HK-2 (cell line): ENCODE results near the gene ATP9A.
"Not testable (repeated sequence)": the region's sequence is repeated elsewhere in the genome, so short reads cannot be mapped to it uniquely, and the experiment has no call there.

Source experiments
- DNase-seq: peaks from one replicate; pipeline ENCODE4 v3.0.0-alpha.2; 2018; ENCODE audit not compliant: unreplicated experiment

ATP9A gene

DNA sequence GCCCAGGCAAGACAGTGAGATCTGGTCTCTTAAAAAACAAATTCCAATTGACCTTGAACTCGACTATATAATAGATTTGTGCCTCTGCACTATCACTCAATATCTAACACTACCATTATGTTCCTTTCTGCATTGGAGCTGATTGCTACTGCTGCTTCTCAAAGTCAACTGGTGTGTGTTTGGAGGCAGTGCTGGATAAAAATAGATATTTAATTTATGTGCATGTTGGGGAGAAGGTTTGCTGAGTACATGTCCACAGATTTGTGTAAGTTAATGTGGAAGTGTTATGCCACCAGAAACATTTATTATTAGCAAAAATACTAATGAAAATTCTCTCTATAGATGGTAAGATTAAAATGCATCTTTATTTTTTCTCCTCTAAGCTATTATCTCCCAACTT, 39.5 kb downstream of the ATP9A start:
- no peak for DNase-seq

- DNase-seq, result no peak
Measured at GRCh38 chr20:51727872-51728271, 40.3 kb downstream of the ATP9A start.

DNA sequence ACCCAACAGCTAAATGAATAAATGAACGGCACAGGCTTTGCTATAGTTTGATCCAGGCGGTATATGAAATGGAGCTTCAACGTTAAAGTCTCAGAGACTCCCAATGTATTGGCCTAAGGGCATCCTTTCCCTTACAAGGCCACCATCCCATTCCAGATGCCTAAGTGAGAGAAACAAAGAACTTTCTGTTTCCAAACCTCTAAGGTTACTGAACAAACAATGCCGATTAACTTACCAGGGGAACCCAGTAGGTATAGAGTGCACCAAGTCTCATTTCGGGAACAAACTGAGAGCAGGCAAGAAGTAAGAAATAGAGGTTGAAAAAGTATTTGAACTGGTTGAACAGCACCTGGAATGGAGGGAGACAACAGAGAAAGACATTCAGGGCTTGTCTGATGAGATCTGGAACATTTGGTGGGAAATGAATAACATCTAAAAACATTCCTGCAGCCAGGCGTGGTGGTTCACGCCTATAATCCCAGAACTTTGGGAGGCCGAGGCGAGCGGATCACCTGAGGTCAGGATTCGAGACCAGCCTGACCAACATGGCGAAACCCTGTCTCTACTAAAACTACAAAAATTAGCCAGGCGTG, 42.5 kb downstream of the ATP9A start:
- no peak for DNase-seq

GRCh38 chr20:51723026-51723425, 45.2 kb downstream of the ATP9A start:
- not testable (repeated sequence) for DNase-seq

GRCh38 chr20:51722246-51722645, 45.9 kb downstream of the ATP9A start:
- not testable (repeated sequence) for DNase-seq

DNA sequence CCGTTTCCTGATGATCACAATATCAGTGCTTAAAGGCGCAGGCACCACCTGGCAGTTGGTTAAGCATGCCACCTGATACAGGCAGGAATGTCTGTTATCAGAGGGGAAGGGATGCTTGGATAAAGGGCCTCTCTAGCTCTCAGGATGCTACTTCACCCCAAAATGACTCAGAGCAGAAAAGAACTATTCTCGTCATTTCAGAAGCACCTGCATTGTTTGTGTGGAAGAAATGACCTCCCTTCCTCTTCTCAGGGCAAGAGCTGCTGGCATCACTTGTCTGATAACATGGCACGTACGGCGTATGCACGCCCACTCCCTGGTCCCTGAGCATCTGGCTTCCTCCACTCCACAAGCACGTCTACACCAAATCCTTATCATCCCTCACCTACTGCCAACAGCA, 47.3 kb downstream of the ATP9A start:
- no peak for DNase-seq

GRCh38 chr20:51720384-51720783, 47.8 kb downstream of the ATP9A start:
- no peak for DNase-seq

DNA sequence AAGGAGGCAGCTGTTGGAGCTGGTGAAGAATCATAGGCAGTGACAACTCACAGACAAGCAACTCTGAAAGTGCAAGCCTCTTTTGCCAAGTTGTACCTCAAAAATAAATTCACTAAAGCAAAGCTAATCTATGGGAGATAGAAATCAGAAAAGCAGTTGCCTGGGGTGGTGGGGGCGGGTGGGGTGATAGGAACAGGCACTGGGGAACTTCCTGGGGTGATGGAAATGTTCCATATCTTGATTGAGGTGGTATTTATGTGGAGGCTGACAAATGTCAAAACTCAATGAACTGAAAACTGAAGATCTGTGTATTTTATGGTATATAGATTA, 52.4 kb downstream of the ATP9A start:
- no peak for DNase-seq

DNA sequence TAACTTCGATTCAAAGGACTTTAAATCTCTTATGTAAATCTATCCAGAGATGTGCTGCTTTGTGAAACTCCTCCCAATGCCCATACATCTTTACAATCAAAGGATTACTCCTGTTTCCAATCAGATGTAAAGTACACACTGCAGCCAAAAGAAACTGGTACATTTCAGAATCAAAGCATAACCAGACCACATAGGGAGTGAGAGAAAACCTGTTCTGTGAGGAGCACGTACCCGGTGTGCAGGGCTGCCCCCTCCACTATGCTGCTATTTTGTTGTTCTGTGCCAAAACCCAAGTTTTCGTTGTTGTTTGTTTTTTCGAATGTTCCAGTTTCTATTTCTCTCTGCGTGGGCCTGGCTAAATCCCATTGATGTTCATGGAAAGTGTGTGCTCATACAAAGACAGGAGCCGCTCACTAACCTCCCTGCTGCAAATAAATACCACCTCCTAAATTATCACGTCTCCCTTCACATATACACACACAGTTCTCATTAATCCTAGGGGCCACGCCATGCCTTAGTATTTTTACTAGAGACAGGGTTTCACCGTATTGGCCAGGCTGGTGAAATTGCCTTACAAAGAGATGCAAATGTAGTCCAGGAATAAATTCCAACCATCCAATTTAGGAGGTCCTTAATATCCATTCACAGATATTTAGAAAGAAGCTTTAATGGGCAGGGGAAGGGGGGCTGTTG, 52.9 kb downstream of the ATP9A start:
- DNase-seq, result no peak

GRCh38 chr20:51713213-51713598, 55.0 kb downstream of the ATP9A start:
- DNase-seq, result no peak

DNA sequence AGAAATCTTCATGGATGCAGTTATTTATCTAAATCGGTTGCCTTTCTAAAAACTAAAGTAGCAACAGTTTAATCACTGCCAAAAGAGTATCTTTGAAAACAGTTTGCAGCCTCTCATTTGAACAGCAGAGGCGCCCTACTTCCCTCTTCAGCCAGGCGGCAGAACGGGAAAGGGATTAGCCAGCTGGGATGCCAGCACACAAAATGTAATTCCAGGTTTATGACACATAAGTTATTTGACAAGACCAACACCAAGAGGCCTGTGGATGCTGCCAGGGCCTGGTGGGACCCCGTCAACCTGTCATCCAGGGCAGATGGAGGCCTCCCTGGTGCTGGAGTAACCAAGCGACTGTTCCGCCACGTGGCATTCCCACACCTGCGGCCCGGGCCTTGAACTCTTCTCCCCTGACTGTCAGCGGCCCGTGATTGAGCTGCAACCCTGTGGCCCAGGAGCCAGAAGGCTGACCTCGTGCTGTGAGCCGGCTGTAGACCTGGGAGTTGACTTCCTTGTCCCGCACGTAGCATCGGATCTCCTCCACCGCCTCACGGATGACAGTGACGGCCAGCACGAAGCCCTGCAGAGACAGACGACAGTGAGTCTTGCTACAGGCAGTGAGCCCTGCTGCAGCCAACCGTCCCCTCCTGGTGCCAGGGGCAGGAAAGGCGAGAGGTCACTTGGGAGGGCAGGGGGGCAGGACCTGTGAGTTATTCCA, 55.5 kb downstream of the ATP9A start:
- DNase-seq, result peak; percentile 9

- DNase-seq, result no peak
Measured at GRCh38 chr20:51711426-51711825, 56.8 kb downstream of the ATP9A start.

- DNase-seq, result no peak
Measured at GRCh38 chr20:51710361-51710894, 57.8 kb downstream of the ATP9A start.

GRCh38 chr20:51705400-51705799, 62.8 kb downstream of the ATP9A start:
- no peak for DNase-seq

- no peak for DNase-seq
Measured at GRCh38 chr20:51703400-51704287, 64.5 kb downstream of the ATP9A start.

DNA sequence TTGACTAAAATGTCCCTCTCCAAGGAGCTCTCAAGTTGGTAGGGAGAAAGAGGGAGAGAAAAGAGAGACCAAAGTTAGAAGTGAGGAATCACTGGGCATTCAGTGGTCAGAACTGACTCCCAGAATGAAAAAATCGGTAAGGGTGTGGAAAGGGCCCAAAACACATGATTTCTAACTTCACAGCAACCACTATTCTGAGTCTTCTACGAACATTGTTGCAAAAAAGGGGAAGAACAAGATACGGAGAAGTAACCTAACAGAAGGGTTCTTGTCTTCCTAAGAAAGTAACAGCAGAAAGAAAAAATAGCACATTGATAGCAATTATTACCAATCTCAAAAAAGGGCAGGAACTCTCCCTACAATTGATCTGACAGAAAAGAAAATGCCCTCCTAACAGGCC, 65.6 kb downstream of the ATP9A start:
- DNase-seq, result no peak

GRCh38 chr20:51700809-51701285, 67.3 kb downstream of the ATP9A start:
- peak; percentile 19 for DNase-seq

GRCh38 chr20:51698252-51698651, 69.9 kb downstream of the ATP9A start:
- DNase-seq, result no peak

DNA sequence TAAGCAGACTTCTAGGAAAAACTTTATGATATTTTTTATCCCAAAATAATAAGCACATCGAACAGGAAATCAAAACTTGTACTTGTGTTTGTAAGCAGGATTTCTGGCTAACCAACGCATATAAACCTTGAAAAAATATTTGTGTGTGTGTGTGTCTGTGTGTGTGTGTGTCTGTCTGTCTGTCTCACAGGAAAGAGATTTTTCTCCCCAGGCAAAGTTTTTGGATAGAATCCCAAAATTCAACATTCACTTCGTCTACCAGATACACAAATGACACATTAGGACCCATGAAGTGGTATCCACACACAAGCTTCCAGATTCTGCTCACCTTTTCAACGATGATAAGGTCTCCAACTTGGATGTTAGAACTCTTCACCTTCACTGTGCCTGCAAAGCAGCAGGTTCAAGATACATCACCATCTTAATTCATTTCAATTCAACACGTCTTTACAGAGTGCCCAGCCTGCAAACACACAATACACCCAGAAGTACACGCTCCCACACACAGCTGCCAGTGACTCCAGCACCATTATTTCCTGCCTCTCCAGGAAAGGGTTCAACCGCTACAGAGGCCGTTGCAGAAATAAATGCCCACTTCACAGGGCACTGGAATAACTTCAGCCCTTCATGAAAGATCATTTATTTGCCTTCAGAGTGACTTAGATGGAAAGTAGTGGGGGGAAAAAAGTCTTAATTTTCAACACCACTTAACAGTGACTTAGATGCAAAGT, 70.9 kb downstream of the ATP9A start:
- DNase-seq, result no peak

- no peak for DNase-seq
Measured at GRCh38 chr20:51696304-51697071, 71.7 kb downstream of the ATP9A start.
